ENCODE data around the gene SLITRK5.

The SLITRK5 gene

DNA sequence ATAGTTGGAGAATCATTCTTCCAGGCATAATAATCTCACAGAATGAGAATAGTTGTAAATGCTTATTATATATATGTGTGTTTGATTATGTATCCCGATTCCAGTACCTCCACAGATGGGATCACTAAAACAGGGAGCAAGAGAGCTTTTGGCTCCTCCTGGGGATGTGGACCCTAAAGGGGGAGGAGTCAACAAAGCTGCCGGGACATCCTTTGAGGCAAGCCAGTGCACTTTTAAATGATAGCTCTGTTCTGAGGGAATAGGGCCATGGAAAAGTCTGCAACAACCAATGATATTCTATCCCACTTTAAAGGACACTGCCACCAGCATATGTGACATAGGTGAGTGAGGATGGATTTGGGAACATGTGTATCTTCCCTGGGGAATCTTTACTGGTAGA is 40.8 kb downstream of the SLITRK5 start:
- in situ Hi-C loops (cut with MboI; ENCODE audit: low sequenced_read_pairs): no loop called here
